ENCODE measurements around the gene PSMB7. TPM values are rescaled to one million over a fixed set of nuclear protein-coding genes. Genes with fewer than 3 reads are reported as not detected.
"Not testable (repeated sequence)": the region's sequence is repeated elsewhere in the genome, so short reads cannot be mapped to it uniquely, and the experiment has no call there.

Gene PSMB7
- total RNA-seq, 1 donor from 2014 or later: 193 TPM

DNA sequence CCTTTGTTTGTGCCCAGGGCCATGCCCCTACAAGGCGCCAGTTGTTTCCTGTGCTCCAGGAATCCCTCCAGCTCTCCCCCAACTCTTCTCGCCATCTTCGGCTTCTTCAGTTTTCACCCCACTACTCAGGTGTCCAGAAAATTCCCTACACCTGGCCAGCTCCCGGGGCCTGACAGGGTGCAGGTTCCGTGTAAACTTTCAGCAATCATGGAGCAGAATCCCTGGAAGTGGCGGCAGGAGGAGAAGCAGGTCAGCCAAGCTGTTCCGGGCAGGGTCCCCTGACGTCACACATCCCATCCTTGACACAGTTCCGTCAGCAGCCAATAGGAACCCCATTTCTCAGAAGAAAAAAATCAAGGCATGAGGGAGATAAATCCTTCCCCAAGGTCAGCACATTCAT is 22.8 kb upstream of the PSMB7 start:
- H3K4me3 ChIP-seq (ENCODE audit: low read depth, low read length): no peak overlapping the region
- TF ChIP-seq, protein P1, sequence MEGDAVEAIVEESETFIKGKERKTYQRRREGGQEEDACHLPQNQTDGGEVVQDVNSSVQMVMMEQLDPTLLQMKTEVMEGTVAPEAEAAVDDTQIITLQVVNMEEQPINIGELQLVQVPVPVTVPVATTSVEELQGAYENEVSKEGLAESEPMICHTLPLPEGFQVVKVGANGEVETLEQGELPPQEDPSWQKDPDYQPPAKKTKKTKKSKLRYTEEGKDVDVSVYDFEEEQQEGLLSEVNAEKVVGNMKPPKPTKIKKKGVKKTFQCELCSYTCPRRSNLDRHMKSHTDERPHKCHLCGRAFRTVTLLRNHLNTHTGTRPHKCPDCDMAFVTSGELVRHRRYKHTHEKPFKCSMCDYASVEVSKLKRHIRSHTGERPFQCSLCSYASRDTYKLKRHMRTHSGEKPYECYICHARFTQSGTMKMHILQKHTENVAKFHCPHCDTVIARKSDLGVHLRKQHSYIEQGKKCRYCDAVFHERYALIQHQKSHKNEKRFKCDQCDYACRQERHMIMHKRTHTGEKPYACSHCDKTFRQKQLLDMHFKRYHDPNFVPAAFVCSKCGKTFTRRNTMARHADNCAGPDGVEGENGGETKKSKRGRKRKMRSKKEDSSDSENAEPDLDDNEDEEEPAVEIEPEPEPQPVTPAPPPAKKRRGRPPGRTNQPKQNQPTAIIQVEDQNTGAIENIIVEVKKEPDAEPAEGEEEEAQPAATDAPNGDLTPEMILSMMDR (conservative IDR thresholded peaks at IDR 0.05; ENCODE audit: low read depth, low read length): no peak
- no peak for DNase-seq (ENCODE audit: low read depth)

DNA sequence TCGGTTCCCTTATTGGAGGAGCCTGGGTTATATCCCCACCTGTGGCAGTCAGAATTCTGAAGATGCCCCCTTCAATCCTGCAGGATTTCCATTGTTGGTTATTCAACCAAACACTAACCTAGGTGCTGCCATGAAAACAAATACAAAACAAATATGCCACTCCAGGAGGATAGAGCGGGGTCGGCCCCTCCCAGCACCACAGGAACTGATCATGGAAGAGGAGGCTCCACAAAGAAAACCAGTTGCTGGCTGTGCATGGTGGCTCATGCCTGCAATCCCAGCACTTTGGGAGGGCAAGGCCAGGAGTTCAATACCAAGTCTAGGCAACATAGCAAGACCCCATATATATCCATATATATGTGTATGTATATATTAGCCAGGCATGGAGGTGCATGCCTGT is 21.8 kb upstream of the PSMB7 start:
- no peak for DNase-seq (ENCODE audit: low read depth)
- TF ChIP-seq, protein P1 (conservative IDR thresholded peaks at IDR 0.05; ENCODE audit: low read depth, low read length): no peak
- no peak overlapping the region for H3K4me3 ChIP-seq (ENCODE audit: low read depth, low read length)

DNA sequence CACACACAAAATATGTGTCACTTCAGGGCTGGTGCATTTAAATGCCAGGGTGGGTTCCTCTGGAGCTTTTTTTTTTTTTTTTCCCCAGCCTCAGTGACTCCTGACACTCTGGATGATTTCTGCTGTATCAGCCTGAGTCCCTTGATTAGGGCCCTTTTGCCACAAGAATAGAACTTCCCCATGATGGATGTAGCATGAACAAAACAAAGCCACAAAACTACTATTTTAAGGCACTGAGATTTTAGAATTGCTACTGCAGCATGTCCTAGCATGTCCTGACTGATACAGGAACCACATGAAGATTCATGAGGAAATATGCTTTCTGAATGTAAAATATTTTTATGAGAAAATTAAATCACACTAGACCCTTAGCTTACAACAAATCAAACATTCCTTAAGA is 21.1 kb upstream of the PSMB7 start:
- no peak overlapping the region for H3K4me3 ChIP-seq (ENCODE audit: low read depth, low read length)
- TF ChIP-seq, protein P1 (conservative IDR thresholded peaks at IDR 0.05; ENCODE audit: low read depth, low read length): no peak
- DNase-seq (ENCODE audit: low read depth): no peak

DNA sequence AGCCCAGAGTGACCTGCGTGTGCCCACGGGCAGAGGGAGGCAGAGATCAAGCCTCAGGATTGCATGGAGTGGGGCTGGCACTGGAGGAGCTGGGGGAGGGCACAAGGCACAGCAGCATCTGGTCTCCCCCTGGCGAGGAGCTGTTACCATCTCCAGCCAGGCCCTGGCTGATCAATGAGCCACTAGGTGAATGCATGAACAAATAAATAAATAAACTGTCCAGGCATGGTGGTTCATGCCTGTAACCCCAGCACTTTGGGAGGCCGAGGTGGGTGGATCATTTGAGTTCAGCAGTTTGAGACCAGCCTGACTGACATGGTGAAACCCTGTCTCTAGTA is 14.3 kb upstream of the PSMB7 start:
- TF ChIP-seq, protein P1 (conservative IDR thresholded peaks at IDR 0.05; ENCODE audit: low read depth, low read length): no peak
- H3K4me3 ChIP-seq (ENCODE audit: low read depth, low read length): no peak overlapping the region
- DNase-seq (ENCODE audit: low read depth): no peak

DNA sequence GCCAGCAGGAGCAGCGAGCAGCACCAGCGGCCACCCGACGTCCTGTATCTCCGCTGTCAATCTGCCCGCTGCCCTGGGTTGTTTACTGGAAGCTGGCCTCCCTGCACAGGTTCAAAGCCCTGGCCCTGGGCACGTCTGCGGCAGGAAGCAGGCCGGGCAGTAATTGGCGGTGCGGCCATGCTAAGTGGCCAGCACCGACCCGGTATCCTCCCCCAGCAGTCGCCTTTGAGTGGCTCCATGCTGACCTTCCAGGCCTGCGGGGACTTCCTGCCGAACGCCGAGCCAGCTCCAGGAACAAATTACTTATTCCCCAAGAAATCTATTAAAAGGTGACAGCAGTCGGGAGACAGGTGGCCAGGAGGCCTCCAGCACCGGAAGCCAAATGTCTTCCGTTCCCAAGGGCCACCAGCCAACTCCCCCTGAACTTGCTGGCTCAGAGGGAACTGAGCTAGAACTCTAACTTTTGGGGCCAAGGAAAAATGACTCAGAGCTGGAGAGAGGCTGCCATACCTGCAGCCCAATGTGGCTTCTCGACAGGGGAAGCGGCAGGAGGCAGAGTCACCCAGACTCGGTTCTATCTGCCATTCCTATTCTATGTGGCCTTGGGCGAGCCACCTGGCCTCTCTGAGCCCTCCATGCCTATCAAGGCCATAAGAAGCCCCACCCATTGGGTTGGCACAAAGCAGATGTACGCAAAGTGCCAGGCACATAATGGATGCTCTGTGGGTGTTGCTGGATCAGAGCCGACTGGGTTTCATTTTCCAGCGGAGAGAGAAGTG is 13.7 kb upstream of the PSMB7 start:
- DNase-seq (ENCODE audit: low read depth): no peak
- H3K4me3 ChIP-seq (ENCODE audit: low read depth, low read length): no peak overlapping the region
- TF ChIP-seq, protein P1 (conservative IDR thresholded peaks at IDR 0.05; ENCODE audit: low read depth, low read length): no peak

DNA sequence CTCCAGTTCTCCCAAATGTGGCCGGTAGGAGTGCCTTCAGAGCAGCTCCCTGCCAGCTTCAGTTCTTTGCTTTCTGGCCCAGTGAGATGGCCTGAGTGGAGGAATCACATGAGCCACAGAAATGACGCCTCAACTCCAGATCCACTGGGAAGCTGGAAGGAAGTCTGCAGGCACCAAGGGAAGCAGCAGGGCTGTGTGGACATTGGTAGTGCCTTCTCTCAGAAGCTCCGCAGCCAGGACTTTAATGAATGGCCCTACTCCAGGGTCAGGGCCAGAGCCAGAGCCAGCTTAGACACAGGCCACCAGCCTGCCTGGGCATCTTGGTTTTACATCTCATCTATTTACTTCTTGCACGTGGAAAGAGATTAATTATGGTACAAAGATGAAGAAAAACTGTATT is 12.0 kb upstream of the PSMB7 start:
- DNase-seq (ENCODE audit: low read depth): no peak
- H3K4me3 ChIP-seq (ENCODE audit: low read depth, low read length): no peak overlapping the region
- TF ChIP-seq, protein P1 (conservative IDR thresholded peaks at IDR 0.05; ENCODE audit: low read depth, low read length): no peak

DNA sequence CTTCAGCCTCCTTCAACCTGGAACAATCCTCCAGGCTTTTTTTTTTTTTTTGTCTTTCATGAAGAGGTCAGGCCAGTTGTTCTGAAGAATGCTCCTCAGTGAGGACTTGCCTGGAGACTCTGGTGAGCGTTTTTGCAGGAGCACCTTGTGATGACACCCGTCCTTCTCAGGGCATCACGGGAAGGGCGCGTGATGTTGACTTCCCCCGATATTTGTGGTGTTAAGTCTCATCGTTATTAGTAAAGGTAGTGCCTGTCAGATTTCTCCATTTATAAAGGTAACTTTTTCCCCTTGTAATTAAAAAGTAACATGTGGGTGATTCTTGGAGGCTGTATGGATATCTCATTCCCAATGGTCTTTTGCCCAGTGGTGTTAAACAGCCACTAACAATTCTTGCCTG is 11.1 kb upstream of the PSMB7 start:
- TF ChIP-seq, protein P1 (conservative IDR thresholded peaks at IDR 0.05; ENCODE audit: low read depth, low read length): no peak
- no peak for DNase-seq (ENCODE audit: low read depth)
- H3K4me3 ChIP-seq (ENCODE audit: low read depth, low read length): no peak overlapping the region

DNA sequence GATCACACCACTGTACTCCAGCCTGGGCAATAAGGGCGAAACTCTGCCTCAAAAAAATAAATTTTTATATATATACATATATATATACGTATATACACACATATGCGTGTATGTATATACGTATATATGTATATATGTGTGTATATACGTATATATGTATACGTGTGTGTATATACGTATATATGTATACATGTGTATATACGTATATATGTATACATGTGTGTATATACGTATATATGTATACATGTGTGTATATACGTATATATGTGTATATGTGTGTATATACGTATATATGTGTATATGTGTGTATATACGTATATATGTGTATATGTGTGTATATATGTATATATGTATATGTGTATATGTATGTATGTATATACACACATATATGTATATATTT is 10.5 kb upstream of the PSMB7 start:
- H3K4me3 ChIP-seq (ENCODE audit: low read depth, low read length); DNase-seq (ENCODE audit: low read depth): not testable (repeated sequence)
